ENCODE measurements around the gene SF1. TPM values are rescaled to one million over a fixed set of nuclear protein-coding genes. Genes with fewer than 3 reads are reported as not detected.
A peak's percentile ranks its signal among the peaks of the same experiment; 100 is the strongest.

Gene SF1
- total and polyA plus RNA-seq, 2 of the 4 experiments (the other 2 are of a cell fraction), result 56.8 to 88.0 TPM

DNA sequence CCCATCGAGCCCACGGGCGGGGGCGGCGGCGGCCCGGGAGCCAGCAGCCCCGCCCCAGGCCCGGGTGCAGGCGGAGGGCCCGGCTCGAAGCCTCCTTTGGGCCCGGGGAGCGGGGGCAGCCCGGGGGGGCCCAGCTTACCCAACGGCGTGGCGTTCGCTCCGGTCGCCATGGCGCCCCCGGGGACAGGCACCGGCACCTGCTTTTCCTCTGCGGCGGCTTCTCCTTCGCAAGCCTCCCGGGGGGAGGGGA lies 194 bp downstream of the SF1 start:
- Histone ChIP-seq H3K9me3 (ENCODE audit: control insufficient read depth, insufficient read depth, low read length) (no peaks in the 10 kb centered on the region), H2AK5ac (ENCODE audit: low read depth, low read length) (0 out of 2 replicates have a peak overlapping the region, but pooled peaks have one; percentile 64), H3K4ac (ENCODE audit: low read depth, low read length) (peak overlapping the region; percentile 64), H2BK15ac (ENCODE audit: low read depth, low read length) (no peak overlapping the region), H3K56ac (ENCODE audit: extremely low read depth, insufficient read depth, low read length) (no peak overlapping the region), H3K36me3 (ENCODE audit: control insufficient read depth, insufficient read depth, low read length) (peaks cover 24% of the 10 kb centered on the region), H4K8ac (ENCODE audit: low read depth in 2 of 2, low read length in 2 of 2) (peak overlapping the region in 1 of 2 experiments; percentile 48; a peak in 1 of 4 replicates), H3K14ac (replicated peaks; ENCODE audit: low read depth, low read length) (peak overlapping the region; percentile 45; the same call in 1 of the 2 replicates), H2AK9ac (replicated peaks; ENCODE audit: low read depth, low read length, poor library complexity) (peak overlapping the region; percentile 95), H2BK5ac (ENCODE audit: low read depth, low read length, poor library complexity, severe bottlenecking) (peak overlapping the region; percentile 87), H3K9ac (ENCODE audit: low read depth, low read length) (peak overlapping the region; percentile 84), H3K79me1 (ENCODE audit: low read depth in 1 of 2, low read length in 2 of 2) (peaks cover 12 to 46% of the 10 kb centered on the region in 2 experiments), H2BK20ac (ENCODE audit: low read depth, low read length) (no peak overlapping the region), H3K9me1 (ENCODE audit: insufficient read depth, low read length) (no peaks in the 10 kb centered on the region; the same call in 1 of the 2 replicates), H3K18ac (ENCODE audit: low read depth, low read length) (no peak overlapping the region), H3K4me2 (ENCODE audit: low read depth, low read length) (no peak overlapping the region), H3K27me3 (ENCODE audit: control insufficient read depth, insufficient read depth, low read length) (no peaks in the 10 kb centered on the region), H3K27ac (ENCODE audit: insufficient read depth, low read length) (peak overlapping the region; percentile 94), H4K5ac (ENCODE audit: low read depth, low read length) (no peak overlapping the region), H3K4me1 (ENCODE audit: control insufficient read depth, insufficient read depth, low read length) (peaks cover 2% of the 10 kb centered on the region; the same call in 1 of the 2 replicates), H4K91ac (ENCODE audit: insufficient read depth, low read depth, low read length) (peak overlapping the region; percentile 75), H4K20me1 (ENCODE audit: insufficient read depth, low read length) (peaks cover 44% of the 10 kb centered on the region), H3K23ac (ENCODE audit: low read depth, low read length) (no peak overlapping the region), H3K4me3 (ENCODE audit: insufficient read depth, low read depth, low read length) (peak overlapping the region; percentile 94), H2AFZ (replicated peaks; ENCODE audit: low read length, poor library complexity) (peak overlapping the region; percentile 86), H2BK120ac (ENCODE audit: low read depth, low read length) (no peak overlapping the region)
- no TSS peak for BruUV-seq (replicated peaks)
- 4% methylated on average over 5 of the region's 28 CpGs; no CpG with 5 or more reads in 1 of the 2 experiments for WGBS, 2 experiments (ENCODE audit: extremely low coverage in 2 of 2, insufficient read length in 1 of 2)
- intact Hi-C loops (cut with micrococcal nuclease), result loop anchor here (2.0 kb wide), 1 partner anchor 25 kb away; the partner anchor contains the start of gene MAP4K2
- ChIA-PET CTCF (interaction anchor here (1.3 kb wide), 1 partner anchor 9 kb away, joined by 4 read pairs; no protein-coding TSS in a partner anchor), POLR2A (ENCODE audit: unreplicated experiment) (interaction anchor here (0.5 to 0.6 kb wide), 2 partner anchors 794 to 1110 kb away, joined by 3 to 5 read pairs; partner anchors contain the start of genes FAM89B and FIBP)
- ATAC-seq (ENCODE audit: low read depth), result peak; percentile 2
- DNase-seq, result no peak
- dilution Hi-C loops (cut with HindIII; ENCODE audit: low sequenced_read_pairs, unreplicated experiment), result no loop called here
- TF ChIP-seq CHD1 (IDR thresholded peaks at IDR 0.05; ENCODE audit: low read depth, low read length), result no peak
- no peak for TF ChIP-seq FOS (IDR thresholded peaks at IDR 0.05; ENCODE audit: low read depth, low read length)
- no peak for TF ChIP-seq RCOR1 (IDR thresholded peaks at IDR 0.05; ENCODE audit: insufficient replicate concordance, low read length)
- no peak for TF ChIP-seq RAD21 (IDR thresholded peaks at IDR 0.05; ENCODE audit: low read length)
- no peak for TF ChIP-seq BHLHE40 (IDR thresholded peaks at IDR 0.05; ENCODE audit: low read depth, low read length)
- no peak for TF ChIP-seq CEBPB (IDR thresholded peaks at IDR 0.05; ENCODE audit: low read depth, low read length)
- TF ChIP-seq ELK1 (IDR thresholded peaks at IDR 0.05; ENCODE audit: borderline replicate concordance, low read depth, low read length), result no peak
- no peak for TF ChIP-seq MAZ (IDR thresholded peaks at IDR 0.05; ENCODE audit: borderline replicate concordance, low read depth, low read length)
- TF ChIP-seq MAFK (IDR thresholded peaks at IDR 0.05; ENCODE audit: low read depth, low read length), result no peak
- no peak for TF ChIP-seq POLR2A (IDR thresholded peaks at IDR 0.05; ENCODE audit: low read depth, low read length)
- no peak for TF ChIP-seq RFX5 (IDR thresholded peaks at IDR 0.05; ENCODE audit: low read depth, low read length)
- TF ChIP-seq NFE2L2 (IDR thresholded peaks at IDR 0.05; ENCODE audit: low read depth, low read length), result no peak
- TF ChIP-seq CTCF (conservative IDR thresholded peaks at IDR 0.05; ENCODE audit: low read depth, low read length), result no peak
- no peak for TF ChIP-seq SMC3 (IDR thresholded peaks at IDR 0.05; ENCODE audit: low read depth, low read length)
- TF ChIP-seq, protein P1, sequence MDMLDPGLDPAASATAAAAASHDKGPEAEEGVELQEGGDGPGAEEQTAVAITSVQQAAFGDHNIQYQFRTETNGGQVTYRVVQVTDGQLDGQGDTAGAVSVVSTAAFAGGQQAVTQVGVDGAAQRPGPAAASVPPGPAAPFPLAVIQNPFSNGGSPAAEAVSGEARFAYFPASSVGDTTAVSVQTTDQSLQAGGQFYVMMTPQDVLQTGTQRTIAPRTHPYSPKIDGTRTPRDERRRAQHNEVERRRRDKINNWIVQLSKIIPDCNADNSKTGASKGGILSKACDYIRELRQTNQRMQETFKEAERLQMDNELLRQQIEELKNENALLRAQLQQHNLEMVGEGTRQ (IDR thresholded peaks at IDR 0.05; ENCODE audit: low read depth, low read length), result no peak
- no peak for TF ChIP-seq MXI1 (IDR thresholded peaks at IDR 0.05; ENCODE audit: borderline replicate concordance, low read depth, low read length)
- in situ Hi-C loops (cut with MboI; ENCODE audit: low sequenced_read_pairs), result no loop called here
